HL-60 (cell line): ENCODE results near the gene CCDC102A.

Experiments
- DNase-seq, 2 experiments: peaks; one replicate each; pipeline ENCODE4 v3.0.0-alpha.2; 2010 to 2020; ENCODE audit warnings: low read depth in 1 of 2, low spot score in 1 of 2
- H3K27ac ChIP-seq: fragments of 250-450 bp; sonication (Bioruptor Pico); replicated peaks from 2 replicates; pipeline ENCODE4 v1.5.1; 2020; ENCODE audit warnings: mild to moderate bottlenecking, moderate library complexity
- H3K27me3 ChIP-seq: fragments of 250-450 bp; sonication (Bioruptor Pico); 2 replicates; pipeline ENCODE4 v1.5.1; 2021; ENCODE audit warnings: mild to moderate bottlenecking, moderate library complexity; ENCODE audit not compliant: insufficient read depth, poor library complexity, severe bottlenecking
- H3K4me3 ChIP-seq: replicated peaks from 2 replicates; pipeline ENCODE4 v1.5.1; 2011; ENCODE audit warnings: mild to moderate bottlenecking, control low read depth, low read length; ENCODE audit not compliant: insufficient read depth
- CTCF ChIP-seq: IDR thresholded peaks from one replicate; pipeline ENCODE4 v1.5.1; 2011; ENCODE audit warnings: low read length, control low read depth, inconsistent platforms; ENCODE audit not compliant: insufficient read depth
- GABPA ChIP-seq: IDR thresholded peaks from 2 replicates; pipeline ENCODE4 v1.6.1; 2012; ENCODE audit warnings: low read depth
- POLR2AphosphoS5 ChIP-seq: IDR thresholded peaks from 2 replicates; pipeline ENCODE4 v1.6.1; 2012; ENCODE audit warnings: low read depth
- REST ChIP-seq: IDR thresholded peaks from 2 replicates; pipeline ENCODE4 v1.6.1; 2012; ENCODE audit warnings: low read depth; ENCODE audit not compliant: insufficient replicate concordance
- SPI1 ChIP-seq: IDR thresholded peaks from 2 replicates; pipeline ENCODE4 v1.6.1; 2012; ENCODE audit warnings: low read depth, mild to moderate bottlenecking, borderline replicate concordance

CCDC102A gene

GRCh38 chr16:57472665-57473060 lies 63.7 kb downstream of the CCDC102A start:
- no peak overlapping the region for H3K27ac ChIP-seq
- TF ChIP-seq SPI1, result peak; percentile 56; the same call in 1 of the 2 replicates
- no peak for TF ChIP-seq REST
- no peaks in the 10 kb centered on the region for H3K27me3 ChIP-seq
- DNase-seq, result no peak
- no peak overlapping the region for H3K4me3 ChIP-seq

- Histone ChIP-seq H3K4me3 (no peak overlapping the region), H3K27me3 (no peaks in the 10 kb centered on the region), H3K27ac (no peak overlapping the region)
- no peak; the same call in 1 of the 2 replicates for TF ChIP-seq POLR2AphosphoS5
- TF ChIP-seq SPI1, result no peak
- DNase-seq, result no peak
These were observed 64.3 kb downstream of the CCDC102A start for GRCh38 chr16:57471852-57472664.

- Histone ChIP-seq H3K4me3 (no peak overlapping the region), H3K27ac (no peak overlapping the region), H3K27me3 (no peaks in the 10 kb centered on the region)
- TF ChIP-seq GABPA (no peak), POLR2AphosphoS5 (no peak; the same call in 1 of the 2 replicates), SPI1 (no peak), CTCF (no peak), REST (no peak)
- no peak for DNase-seq
These were observed 65.2 kb downstream of the CCDC102A start for GRCh38 chr16:57471209-57471608.

- H3K27ac ChIP-seq, result no peak overlapping the region
- TF ChIP-seq SPI1, result no peak
- TF ChIP-seq GABPA, result no peak
- TF ChIP-seq POLR2AphosphoS5, result no peak
- no peak for TF ChIP-seq REST
- no peak for TF ChIP-seq CTCF
- H3K4me3 ChIP-seq, result no peak overlapping the region
- H3K27me3 ChIP-seq, result no peaks in the 10 kb centered on the region
- peak in 1 of 2 experiments; percentile 50 for DNase-seq
These were observed 65.7 kb downstream of the CCDC102A start for GRCh38 chr16:57470711-57471110.
